ENCODE data around the gene PRRT2. TPM values are rescaled to one million over a fixed set of nuclear protein-coding genes. Genes with fewer than 3 reads are reported as not detected.
A peak's percentile ranks its signal among the peaks of the same experiment; 100 is the strongest.

Gene PRRT2
- total and polyA plus RNA-seq, 2 experiments from 2014 or later: 13.3 to 16.6 TPM

GRCh38 chr16:29845656-29846055, 33.7 kb downstream of the PRRT2 start:
- TF ChIP-seq, protein P1, sequence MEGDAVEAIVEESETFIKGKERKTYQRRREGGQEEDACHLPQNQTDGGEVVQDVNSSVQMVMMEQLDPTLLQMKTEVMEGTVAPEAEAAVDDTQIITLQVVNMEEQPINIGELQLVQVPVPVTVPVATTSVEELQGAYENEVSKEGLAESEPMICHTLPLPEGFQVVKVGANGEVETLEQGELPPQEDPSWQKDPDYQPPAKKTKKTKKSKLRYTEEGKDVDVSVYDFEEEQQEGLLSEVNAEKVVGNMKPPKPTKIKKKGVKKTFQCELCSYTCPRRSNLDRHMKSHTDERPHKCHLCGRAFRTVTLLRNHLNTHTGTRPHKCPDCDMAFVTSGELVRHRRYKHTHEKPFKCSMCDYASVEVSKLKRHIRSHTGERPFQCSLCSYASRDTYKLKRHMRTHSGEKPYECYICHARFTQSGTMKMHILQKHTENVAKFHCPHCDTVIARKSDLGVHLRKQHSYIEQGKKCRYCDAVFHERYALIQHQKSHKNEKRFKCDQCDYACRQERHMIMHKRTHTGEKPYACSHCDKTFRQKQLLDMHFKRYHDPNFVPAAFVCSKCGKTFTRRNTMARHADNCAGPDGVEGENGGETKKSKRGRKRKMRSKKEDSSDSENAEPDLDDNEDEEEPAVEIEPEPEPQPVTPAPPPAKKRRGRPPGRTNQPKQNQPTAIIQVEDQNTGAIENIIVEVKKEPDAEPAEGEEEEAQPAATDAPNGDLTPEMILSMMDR (conservative IDR thresholded peaks at IDR 0.05; ENCODE audit: low read depth in 2 of 2): no peak
- TF ChIP-seq STAT1 (IDR thresholded peaks at IDR 0.05; ENCODE audit: unreplicated experiment): no peak
- TF ChIP-seq EZH2phosphoT487 (IDR thresholded peaks at IDR 0.05; ENCODE audit: unreplicated experiment): no peak
- no peak for TF ChIP-seq ZNF331 (CRISPR knock-in tag; IDR thresholded peaks at IDR 0.05; ENCODE audit: low read depth)
- no peak for TF ChIP-seq JUNB (IDR thresholded peaks at IDR 0.05; ENCODE audit: unreplicated experiment)
- Histone ChIP-seq H3K27me3 (ENCODE audit: insufficient read depth) (no peaks in the 10 kb centered on the region), H3K4me1 (ENCODE audit: insufficient read depth) (no peaks in the 10 kb centered on the region), H4K20me1 (replicated peaks; ENCODE audit: insufficient read depth) (no peaks in the 10 kb centered on the region), H3K79me2 (replicated peaks; ENCODE audit: insufficient read depth) (no peaks in the 10 kb centered on the region), H3K4me2 (no peak overlapping the region), H3K27ac (ENCODE audit: low read depth) (no peak overlapping the region), H3K36me3 (ENCODE audit: insufficient read depth) (no peaks in the 10 kb centered on the region), H3K9me2 (ENCODE audit: insufficient read depth) (no peaks in the 10 kb centered on the region), H3K4me3 (no peak overlapping the region), H3F3A (replicated peaks; ENCODE audit: low read depth) (0 out of 2 replicates have a peak, but pooled peaks cover under 1% of the 10 kb centered on the region), H2AFZ (no peak overlapping the region)
- Mint-ChIP-seq H3K4me3 (no peak overlapping the region), H3K27ac (no peak overlapping the region; the same call in 1 of the 2 replicates), H3K36me3 (ENCODE audit: low read depth) (no peaks in the 10 kb centered on the region; the same call in 2 of the 3 replicates), H3K9me3 (no peaks in the 10 kb centered on the region; the same call in 2 of the 3 replicates), H3K27me3 (ENCODE audit: insufficient read depth, low read depth, poor library complexity) (peaks cover 6% of the 10 kb centered on the region), H3K4me1 (peaks cover 12% of the 10 kb centered on the region)
- ATAC-seq: no peak
- no peak for DNase-seq (ENCODE audit: low spot score)

DNA sequence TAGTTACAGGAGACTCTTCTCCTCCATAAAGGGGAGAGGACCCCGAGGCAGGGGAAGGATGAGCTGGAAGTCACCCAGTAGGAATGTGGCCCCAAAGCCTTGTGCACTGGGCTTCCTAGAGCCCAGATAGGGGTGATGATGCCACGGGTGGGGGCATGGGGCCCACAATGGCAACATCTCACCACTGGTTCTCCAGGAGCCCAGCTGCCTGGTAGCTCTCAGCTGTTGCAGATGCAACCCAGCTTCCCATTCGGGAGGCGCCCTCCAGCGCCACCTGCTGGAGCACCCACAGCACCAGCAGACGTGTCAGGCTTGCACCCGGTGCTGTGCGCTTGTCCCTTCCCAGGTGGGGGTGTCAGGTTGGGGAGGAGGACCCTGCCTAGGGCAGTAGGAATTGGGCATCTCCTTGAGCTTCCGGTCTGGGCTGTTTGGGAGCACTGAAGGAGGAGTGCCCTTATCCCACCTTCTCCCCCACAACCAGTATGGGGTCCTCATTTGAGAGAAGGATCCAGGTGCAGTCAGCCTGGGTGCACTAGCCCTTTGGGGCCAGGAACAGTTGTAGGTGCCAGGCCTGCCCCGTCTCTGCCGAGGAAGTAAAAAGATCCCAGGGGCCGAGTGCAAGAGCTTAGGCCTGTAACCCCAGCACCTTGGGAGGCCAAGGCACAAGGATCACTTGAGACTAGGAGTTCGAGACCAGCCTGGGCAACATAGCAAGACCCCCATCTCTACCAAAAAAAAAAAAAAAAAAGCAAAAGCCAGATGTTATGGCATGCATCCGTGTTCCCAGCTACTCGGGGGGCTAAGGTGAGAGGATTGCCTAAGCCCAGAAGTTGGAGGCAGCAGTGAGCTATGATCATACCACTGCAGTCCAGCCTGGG, 36.7 kb downstream of the PRRT2 start:
- Histone ChIP-seq H3K4me3 (no peak overlapping the region), H3K4me2 (no peak overlapping the region), H3K9me2 (ENCODE audit: insufficient read depth) (no peaks in the 10 kb centered on the region), H3K36me3 (ENCODE audit: insufficient read depth) (no peaks in the 10 kb centered on the region), H3K79me2 (replicated peaks; ENCODE audit: insufficient read depth) (no peaks in the 10 kb centered on the region), H2AFZ (no peak overlapping the region), H3F3A (replicated peaks; ENCODE audit: low read depth) (0 out of 2 replicates have a peak, but pooled peaks cover 3% of the 10 kb centered on the region), H3K27ac (ENCODE audit: low read depth) (no peak overlapping the region), H3K27me3 (ENCODE audit: insufficient read depth) (no peaks in the 10 kb centered on the region), H3K4me1 (ENCODE audit: insufficient read depth) (no peaks in the 10 kb centered on the region), H4K20me1 (replicated peaks; ENCODE audit: insufficient read depth) (no peaks in the 10 kb centered on the region)
- peaks cover 13% of the 10 kb centered on the region for H3K4me1 Mint-ChIP-seq
- no peak overlapping the region for H3K4me3 Mint-ChIP-seq
- no peaks in the 10 kb centered on the region; the same call in 2 of the 3 replicates for H3K9me3 Mint-ChIP-seq
- no peaks in the 10 kb centered on the region; the same call in 2 of the 3 replicates for H3K36me3 Mint-ChIP-seq (ENCODE audit: low read depth)
- TF ChIP-seq REST (IDR thresholded peaks at IDR 0.05; ENCODE audit: unreplicated experiment): no peak
- TF ChIP-seq, protein P1 (conservative IDR thresholded peaks at IDR 0.05; ENCODE audit: low read depth in 2 of 2): peak; percentile 89 to 98
- ATAC-seq (peak; percentile 93), DNase-seq (ENCODE audit: low spot score) (peak; percentile 78)
- H3K27ac Mint-ChIP-seq: no peak overlapping the region
- H3K27me3 Mint-ChIP-seq (ENCODE audit: insufficient read depth, low read depth, poor library complexity): peaks cover 3% of the 10 kb centered on the region

All from GM23338 (cell line).